ENCODE results near the gene NXPE3.

The NXPE3 gene

GRCh38 chr3:101803173-101803782 is 24.3 kb downstream of the NXPE3 start:
- DNase-seq (ENCODE audit: low read depth) = peak; percentile 21

GRCh38 chr3:101803939-101804338 is 24.9 kb downstream of the NXPE3 start:
- no peak for DNase-seq (ENCODE audit: low read depth)

DNA sequence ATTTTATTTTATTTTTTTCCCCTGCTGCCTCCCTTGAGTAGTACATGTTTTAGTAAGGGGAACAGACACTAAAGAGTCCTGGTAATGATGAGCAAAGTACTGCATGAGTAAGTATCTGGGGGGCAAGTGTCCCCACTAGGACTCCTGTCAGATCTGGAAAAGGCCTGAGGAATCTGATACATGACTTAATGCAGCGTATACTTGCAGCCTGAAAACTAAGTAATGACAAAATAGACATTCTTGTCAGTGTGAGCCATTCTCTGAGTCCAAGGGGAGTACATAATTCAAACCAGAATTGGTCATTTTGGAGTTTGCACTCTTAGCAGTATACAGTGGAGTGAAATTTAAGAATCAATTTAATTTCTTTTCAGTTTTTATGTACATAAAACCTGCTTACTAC is 27.5 kb downstream of the NXPE3 start:
- DNase-seq (ENCODE audit: low read depth) = no peak

GRCh38 chr3:101807888-101808287 is 28.9 kb downstream of the NXPE3 start:
- no peak for DNase-seq (ENCODE audit: low read depth)

DNA sequence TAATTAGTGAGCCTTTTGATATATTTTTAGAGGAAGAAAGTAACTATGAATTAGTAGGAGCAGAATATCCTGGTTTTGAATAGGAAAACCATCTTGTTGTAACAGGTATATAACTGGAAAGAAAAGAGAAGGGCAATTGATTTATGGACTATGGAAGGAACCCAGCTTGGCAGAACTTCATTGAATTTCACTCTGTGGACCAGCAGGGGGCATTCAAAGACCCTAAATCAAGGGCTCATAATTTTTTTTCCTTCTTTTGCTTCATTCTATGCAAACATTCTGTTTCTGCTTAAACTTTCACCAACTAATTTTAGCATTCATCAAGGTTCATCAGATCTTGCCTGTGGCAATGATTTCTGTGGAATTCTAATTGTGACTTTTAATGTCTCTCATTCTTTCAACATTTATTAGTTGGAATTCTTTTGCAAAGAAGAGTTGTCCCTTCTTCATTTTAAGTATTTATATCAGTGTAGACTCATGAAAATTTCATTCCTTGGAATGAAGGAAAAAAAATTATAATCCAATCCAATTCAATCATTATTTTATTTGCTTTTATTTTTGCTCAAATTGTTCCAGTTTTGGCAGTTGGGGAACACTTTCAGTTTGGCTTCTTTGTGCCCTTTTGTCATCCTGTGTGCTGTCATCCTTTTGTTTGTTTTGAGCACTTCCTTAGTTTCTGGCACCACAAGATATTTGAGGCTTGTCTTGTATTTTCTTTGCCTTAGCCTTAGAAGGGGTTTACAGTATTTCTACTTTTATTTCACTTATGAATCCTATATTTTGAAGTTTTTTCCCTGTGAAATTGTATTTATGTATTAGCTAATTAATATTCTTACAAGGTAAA is 30.4 kb downstream of the NXPE3 start:
- DNase-seq (ENCODE audit: low read depth) = peak; percentile 18

DNA sequence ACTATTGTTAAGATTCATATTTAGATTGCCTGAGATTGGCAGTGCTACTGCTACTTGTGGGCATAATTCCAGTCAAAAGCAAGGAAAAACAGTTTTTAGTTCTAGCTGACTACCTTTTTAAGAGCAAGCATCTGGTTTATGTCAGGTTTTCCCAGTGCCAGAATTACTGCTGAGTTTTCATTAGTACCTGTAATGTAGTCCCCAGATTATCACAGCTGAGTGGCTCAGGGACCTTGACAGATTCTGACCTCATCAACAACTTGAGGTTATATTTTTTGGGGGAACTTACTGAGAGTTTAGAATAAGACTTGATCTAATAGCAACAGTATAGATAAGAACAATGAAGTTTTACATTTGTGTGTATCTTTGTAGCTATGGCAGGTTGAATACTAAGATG is 31.0 kb downstream of the NXPE3 start:
- no peak for DNase-seq (ENCODE audit: low read depth)

GRCh38 chr3:101811875-101812274 is 32.9 kb downstream of the NXPE3 start:
- no peak for DNase-seq (ENCODE audit: low read depth)

- no peak for DNase-seq (ENCODE audit: low read depth)
These were observed 33.9 kb downstream of the NXPE3 start for GRCh38 chr3:101812895-101813294.

GRCh38 chr3:101813817-101814440 is 34.9 kb downstream of the NXPE3 start:
- no peak for DNase-seq (ENCODE audit: low read depth)

GRCh38 chr3:101814835-101815234 is 35.8 kb downstream of the NXPE3 start:
- DNase-seq (ENCODE audit: low read depth) = no peak

- no peak for DNase-seq (ENCODE audit: low read depth)
These were observed 37.5 kb downstream of the NXPE3 start for GRCh38 chr3:101816215-101817149.

- DNase-seq (ENCODE audit: low read depth) = no peak
These were observed 39.0 kb downstream of the NXPE3 start for GRCh38 chr3:101817992-101818391.

GRCh38 chr3:101819649-101820206 is 40.7 kb downstream of the NXPE3 start:
- DNase-seq (ENCODE audit: low read depth) = no peak

DNA sequence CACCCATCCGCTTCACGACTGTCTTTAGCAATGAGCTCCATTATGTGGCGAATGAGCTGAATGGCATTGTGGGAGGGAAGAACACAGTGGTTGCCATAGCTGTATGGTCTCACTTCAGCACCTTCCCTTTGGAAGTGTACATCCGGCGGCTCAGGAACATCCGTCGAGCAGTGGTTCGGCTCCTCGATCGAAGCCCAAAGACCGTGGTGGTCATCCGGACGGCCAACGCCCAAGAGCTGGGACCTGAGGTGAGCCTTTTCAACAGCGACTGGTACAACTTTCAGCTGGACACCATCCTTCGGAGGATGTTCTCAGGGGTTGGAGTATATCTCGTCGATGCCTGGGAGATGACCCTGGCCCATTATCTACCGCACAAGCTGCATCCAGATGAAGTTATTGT is 42.5 kb downstream of the NXPE3 start:
- no peak for DNase-seq (ENCODE audit: low read depth)

- no peak for DNase-seq (ENCODE audit: low read depth)
These were observed 44.5 kb downstream of the NXPE3 start for GRCh38 chr3:101823525-101823924.

DNA sequence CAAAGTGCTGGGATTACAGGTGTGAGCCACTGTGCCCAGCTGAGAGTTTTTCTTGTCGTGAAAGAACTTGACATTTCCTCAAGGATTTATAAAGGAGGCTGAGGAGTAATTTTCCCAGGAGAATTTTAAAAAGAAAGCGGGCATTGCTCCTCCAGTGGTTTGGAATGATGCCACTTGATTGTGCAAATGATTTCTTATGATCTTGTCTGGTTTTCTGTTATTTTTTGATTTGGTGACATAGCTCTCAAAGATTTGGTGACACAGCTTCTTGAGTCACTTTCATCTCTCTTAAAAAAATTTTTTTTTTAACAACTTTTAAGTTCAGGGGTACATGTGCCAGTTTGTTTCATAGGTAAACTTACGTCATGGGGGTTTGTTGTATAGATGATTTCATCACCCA is 45.7 kb downstream of the NXPE3 start:
- no peak for DNase-seq (ENCODE audit: low read depth)

DNA sequence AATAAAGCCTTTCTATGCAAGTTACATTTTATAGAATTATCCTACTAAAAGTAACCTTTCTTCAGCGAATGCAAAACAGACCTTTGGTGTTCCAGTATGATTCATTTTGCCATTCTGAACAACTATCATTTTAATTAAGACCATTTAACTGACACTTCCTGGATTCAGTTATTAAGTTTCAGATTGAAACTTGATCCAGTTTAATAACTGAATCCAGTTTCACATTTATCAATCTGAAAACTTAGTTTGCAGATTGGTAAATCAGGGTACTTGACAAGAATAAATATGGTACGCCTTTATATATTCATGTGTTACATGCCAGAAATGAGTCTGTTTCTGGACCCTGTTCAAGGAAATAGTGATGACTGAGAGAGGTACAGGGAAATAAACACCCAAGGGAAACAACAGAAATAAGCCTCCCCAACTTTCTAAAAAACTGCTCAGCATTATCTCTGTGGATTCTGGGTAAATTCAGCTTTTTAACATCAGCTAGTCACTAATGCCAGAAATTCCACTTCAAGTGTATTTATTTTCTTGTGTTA is 47.0 kb downstream of the NXPE3 start:
- no peak for DNase-seq (ENCODE audit: low read depth)

DNA sequence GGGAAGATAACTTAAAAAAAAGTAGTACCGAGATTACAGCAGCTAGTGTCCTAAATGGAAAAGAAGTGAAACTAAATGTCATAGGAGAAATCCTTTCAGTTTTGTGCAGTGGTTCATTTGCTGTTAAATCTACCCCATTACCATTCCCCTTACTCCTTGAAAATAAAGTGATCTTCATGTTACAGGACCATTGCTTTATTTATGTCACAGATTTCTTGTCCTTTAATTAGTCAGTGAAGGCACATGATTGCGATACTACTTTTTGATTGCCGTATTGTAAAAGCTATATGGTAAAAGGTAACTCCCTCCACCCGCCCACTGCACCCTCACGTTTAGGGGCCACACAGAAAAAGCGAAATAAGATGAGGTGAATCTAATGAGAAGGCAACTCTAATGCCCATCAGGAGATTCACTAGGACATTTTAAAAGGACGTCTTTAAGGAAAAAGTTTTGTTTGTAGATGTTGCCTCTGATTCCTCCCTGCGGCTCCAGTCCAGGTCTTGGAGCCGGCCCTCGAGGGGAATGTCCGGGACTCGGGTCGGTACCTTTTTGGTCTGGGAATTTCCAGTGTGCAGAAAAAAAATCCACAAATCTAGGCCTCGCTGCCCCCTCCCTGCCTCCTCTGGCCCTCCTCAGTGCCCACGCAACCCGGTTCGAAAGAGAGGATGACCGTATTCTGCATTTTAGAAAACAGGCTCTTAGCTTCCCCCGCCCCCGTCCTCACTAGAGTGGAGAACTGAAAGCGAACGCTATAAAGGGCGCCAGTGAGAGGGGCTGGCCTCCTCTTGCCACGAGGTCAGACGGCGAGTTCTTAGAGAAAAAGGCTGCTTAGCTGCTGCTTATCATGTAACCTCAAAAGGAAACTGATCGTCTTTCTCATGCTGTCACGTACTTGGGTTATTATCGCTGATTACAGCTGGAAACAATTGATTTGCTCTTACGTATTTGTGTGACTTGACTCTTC is 48.5 kb downstream of the NXPE3 start:
- DNase-seq (ENCODE audit: low read depth) = peak; percentile 62

- DNase-seq (ENCODE audit: low read depth) = no peak
These were observed 49.3 kb downstream of the NXPE3 start for GRCh38 chr3:101828276-101828675.
